Measurements from ENCODE around the gene CAMK2D.

- TF ChIP-seq CTCF (IDR thresholded peaks at IDR 0.05) (no peak), EP300 (IDR thresholded peaks at IDR 0.05) (no peak)
Observed at GRCh38 chr4:113711883-113712662, 49.5 kb downstream of the CAMK2D start.

Data from stomach (tissue), 4 donors.